H1 (cell line): ENCODE measurements around the gene SLC26A6. TPM values are rescaled to one million over a fixed set of nuclear protein-coding genes. Genes with fewer than 3 reads are reported as not detected.

ENCODE experiments used
- ASH2L ChIP-seq: fragments of 200-600, 300-600 bp; sonication (generic); IDR thresholded peaks from one replicate; pipeline ENCODE4 v1.7.1; 2017; ENCODE audit warnings: low read length
- BRCA1 ChIP-seq: IDR thresholded peaks from 2 replicates; pipeline ENCODE4 v1.6.1; 2012; ENCODE audit warnings: low read depth, low read length, improper control_type of control experiment
- CTBP2 ChIP-seq: IDR thresholded peaks from 2 replicates; pipeline ENCODE4 v1.7.0; 2011; ENCODE audit warnings: borderline replicate concordance, mild to moderate bottlenecking, moderate library complexity, mixed read lengths, low read length; ENCODE audit not compliant: insufficient read depth, insufficient read length
- HDAC2 ChIP-seq, 2 experiments: fragments of 300-600 bp in 1 of 2; sonication (generic) in 1 of 2; IDR thresholded peaks; 2 replicates each; pipeline ENCODE4 v1.6.1; 2011 to 2012; ENCODE audit warnings: low read depth in 2 of 2, low read length in 2 of 2, mild to moderate bottlenecking in 2 of 2, moderate library complexity in 2 of 2, borderline replicate concordance in 1 of 2, inconsistent platforms in 1 of 2
- PHF8 ChIP-seq: fragments of 200-600 bp; sonication (generic); conservative IDR thresholded peaks from 2 replicates; pipeline ENCODE4 v1.7.1; 2012; ENCODE audit warnings: low read depth, mild to moderate bottlenecking, inconsistent platforms, low read length, moderate library complexity
- RAD21 ChIP-seq, 2 experiments: IDR thresholded peaks in 1 of 2; conservative IDR thresholded peaks in 1 of 2; 2 replicates each; pipeline ENCODE4 v1.6.1; 2011; ENCODE audit warnings: low read depth in 2 of 2, low read length in 2 of 2, improper control_type of control experiment in 1 of 2, inconsistent platforms in 1 of 2, mild to moderate bottlenecking in 1 of 2, moderate library complexity in 1 of 2
- SIN3A ChIP-seq, 2 experiments: IDR thresholded peaks in 1 of 2; conservative IDR thresholded peaks in 1 of 2; 2 replicates each; pipeline ENCODE4 v1.6.1; 2011 to 2012; ENCODE audit warnings: low read length in 2 of 2, improper control_type of control experiment in 1 of 2, low read depth in 1 of 2, mild to moderate bottlenecking in 1 of 2
- SP1 ChIP-seq: IDR thresholded peaks from 2 replicates; pipeline ENCODE4 v1.6.1; 2011; ENCODE audit warnings: low read depth, low read length
- polyA plus RNA-seq, 7 experiments: library from polyadenylated mRNA; depleted of rRNA in 3 of 7; stranded (reverse) in 5 of 7; unstranded in 2 of 7; fragments of >200 nt in 5 of 7; fragments of 200-250 nt in 2 of 7; gene quantifications; 1 replicate in 5 of 7; 2 replicates in 1 of 7; 4 replicates in 1 of 7; pipeline versions ENCODE4 v1.2.1 to v1.2.3, GENCODE V29; 2011 to 2013; ENCODE audit warnings: missing spikeins in 2 of 7, mixed read lengths in 2 of 7
- total RNA-seq: library from RNA; stranded (reverse); fragmentation: NEBNext Ultra II Directional; extraction: Animal tissue kit (Norgen Biotek cat#: 25700); gene quantifications from 2 replicates; pipeline ENCODE4 v1.2.1, GENCODE V29; 2021

The SLC26A6 gene
- total and polyA plus RNA-seq, 2 of the 8 experiments (the other 6 are each of a cell fraction or from before 2014, with no cell fraction given), result 50.4 to 58.0 TPM

- TF ChIP-seq SIN3A (conservative IDR thresholded peaks at IDR 0.05 in 1 of 2, IDR thresholded peaks at IDR 0.05 in 1 of 2; ENCODE audit: low read depth in 1 of 2, low read length in 2 of 2), result no peak
- no peak for TF ChIP-seq CTBP2
- no peak for TF ChIP-seq RAD21 (IDR thresholded peaks at IDR 0.05 in 1 of 2, conservative IDR thresholded peaks at IDR 0.05 in 1 of 2; ENCODE audit: low read depth in 2 of 2, low read length in 2 of 2)
- no peak for TF ChIP-seq HDAC2 (IDR thresholded peaks at IDR 0.05; ENCODE audit: borderline replicate concordance in 1 of 2, low read depth in 2 of 2, low read length in 2 of 2)
- no peak for TF ChIP-seq ASH2L
- no peak for TF ChIP-seq BRCA1
- no peak for TF ChIP-seq PHF8
- no peak for TF ChIP-seq SP1
Observed at GRCh38 chr3:48678566-48679380, 43.5 kb upstream of the SLC26A6 start (continued).
